K562 (cell line): ENCODE measurements around the gene C19orf67. TPM values are rescaled to one million over a fixed set of nuclear protein-coding genes. Genes with fewer than 3 reads are reported as not detected.

Experiments used
- ATF7 ChIP-seq: fragments of 450-650 bp; IDR thresholded peaks from 2 replicates; pipeline ENCODE4 v1.7.1; 2014; ENCODE audit warnings: mild to moderate bottlenecking, moderate library complexity
- BRF1 ChIP-seq: IDR thresholded peaks from 3 replicates; pipeline ENCODE4 v1.6.1; 2011; ENCODE audit warnings: borderline replicate concordance, mild to moderate bottlenecking; ENCODE audit not compliant: insufficient read length; ENCODE audit errors: extremely low read depth
- CEBPB ChIP-seq: fragments of 450-650 bp; IDR thresholded peaks from 2 replicates; pipeline ENCODE4 v1.6.1; 2016; ENCODE audit warnings: missing genetic modification characterization, missing compliant biosample characterization
- CTBP1 ChIP-seq: fragments of 450-650 bp; IDR thresholded peaks from 2 replicates; pipeline ENCODE4 v1.6.1; 2016; ENCODE audit warnings: borderline replicate concordance
- HEY1 ChIP-seq: fragments of 250-450 bp; sonication (Bioruptor Pico); IDR thresholded peaks from 2 replicates; pipeline ENCODE4 v1.5.0; 2020; ENCODE audit warnings: mild to moderate bottlenecking, moderate library complexity, borderline replicate concordance
- HIVEP1 ChIP-seq: fragments of 250-450 bp; sonication (Bioruptor Pico); IDR thresholded peaks from 2 replicates; pipeline ENCODE4 v1.4.0; 2020; ENCODE audit warnings: mild to moderate bottlenecking
- MYC ChIP-seq, 2 experiments: fragments of 250-450 bp in 1 of 2; sonication (Bioruptor Pico) in 1 of 2; IDR thresholded peaks; 2 replicates each; pipeline versions ENCODE4 v1.5.1 to v1.6.1; 2012 to 2021; ENCODE audit warnings: low read depth in 2 of 2, borderline replicate concordance in 1 of 2, improper control_type of control experiment in 1 of 2, low read length in 1 of 2, mild to moderate bottlenecking in 1 of 2, moderate library complexity in 1 of 2
- RBM22 ChIP-seq: fragments of 200-400 bp; formaldehyde crosslinking; IDR thresholded peaks from 2 replicates; pipeline ENCODE4 v1.6.1; 2018; ENCODE audit warnings: low read length, low read depth; ENCODE audit not compliant: poor library complexity, severe bottlenecking
- SIN3A ChIP-seq, 2 experiments: fragments of 150-350 bp in 1 of 2; IDR thresholded peaks; 2 replicates each; pipeline ENCODE4 v1.6.1; 2011 to 2016; ENCODE audit warnings: borderline replicate concordance in 2 of 2, low read depth in 2 of 2, low read length in 2 of 2, mild to moderate bottlenecking in 2 of 2, moderate library complexity in 2 of 2; ENCODE audit not compliant: control insufficient read depth in 1 of 2
- SIN3B ChIP-seq: fragments of 450-650 bp; IDR thresholded peaks from 2 replicates; pipeline ENCODE4 v1.6.1; 2017; ENCODE audit warnings: low read depth, mild to moderate bottlenecking, moderate library complexity
- TEAD1 ChIP-seq, 2 experiments: fragments of 450-650 bp in 1 of 2; sonication (generic) in 1 of 2; formaldehyde crosslinking; IDR thresholded peaks; 2 replicates each; pipeline versions ENCODE4 v1.4.0 to v1.8.0; 2020 to 2022; ENCODE audit warnings: mild to moderate bottlenecking in 2 of 2, missing genetic modification reagents in 1 of 2
- TFAM ChIP-seq: fragments of 250-450 bp; sonication (Bioruptor Pico); conservative IDR thresholded peaks from 2 replicates; pipeline ENCODE4 v1.5.0; 2021; ENCODE audit warnings: mild to moderate bottlenecking, moderate library complexity
- XRCC5 ChIP-seq: fragments of 200-400 bp; formaldehyde crosslinking; IDR thresholded peaks from 2 replicates; pipeline ENCODE4 v1.6.1; 2017; ENCODE audit warnings: low read depth, mild to moderate bottlenecking, low read length
- ZNF124 ChIP-seq: sonication (generic); formaldehyde crosslinking; IDR thresholded peaks from 2 replicates; pipeline ENCODE4 v1.8.1; 2022; ENCODE audit warnings: missing genetic modification reagents
- ZNF175 ChIP-seq: fragments of 200-800 bp; sonication (Bioruptor generic); IDR thresholded peaks from 2 replicates; pipeline ENCODE4 v1.6.1; 2016; ENCODE audit warnings: low read depth, mild to moderate bottlenecking, missing genetic modification characterization, missing compliant biosample characterization
- ZNF217 ChIP-seq: sonication (generic); formaldehyde crosslinking; IDR thresholded peaks from 2 replicates; pipeline ENCODE4 v1.8.0; 2022; ENCODE audit warnings: mild to moderate bottlenecking, missing genetic modification reagents
- ZNF239 ChIP-seq: fragments of 250-450 bp; sonication (Bioruptor Pico); IDR thresholded peaks from 2 replicates; pipeline ENCODE4 v1.4.0; 2020; ENCODE audit warnings: mild to moderate bottlenecking
- ZNF589 ChIP-seq: fragments of 200-800 bp; sonication (Bioruptor generic); IDR thresholded peaks from 2 replicates; pipeline ENCODE4 v1.6.1; 2016; ENCODE audit warnings: low read depth, missing genetic modification characterization, missing compliant biosample characterization
- ZNF740 ChIP-seq, 3 experiments: fragments of 200-800 bp in 1 of 3; sonication (Bioruptor generic) in 1 of 3; sonication (generic) in 1 of 3; formaldehyde crosslinking in 1 of 3; IDR thresholded peaks; 2 replicates each; pipeline versions ENCODE4 v1.6.1 to v1.8.0; 2016 to 2022; ENCODE audit warnings: mild to moderate bottlenecking in 2 of 3, missing compliant biosample characterization in 2 of 3, missing genetic modification characterization in 2 of 3, missing genetic modification reagents in 1 of 3
- polyA plus RNA-seq, 8 experiments: library from polyadenylated mRNA; depleted of rRNA in 4 of 8; stranded (reverse) in 5 of 8; unstranded in 3 of 8; fragments of >200 nt; fragmentation: Nextera tagmentation in 2 of 8; fragmentation: Illumina TruSeq in 1 of 8; extraction: Ambion mirVana in 2 of 8; extraction: Trizol in 1 of 8; gene quantifications; 2 replicates each; pipeline versions ENCODE4 v1.2.1 to v1.2.3, GENCODE V29; 2011 to 2014; ENCODE audit warnings: inconsistent platforms in 1 of 8, missing spikeins in 1 of 8
- total RNA-seq, 7 experiments: library from RNA; depleted of rRNA in 6 of 7; stranded (reverse); fragments of >200 nt in 6 of 7; fragmentation: Illumina TruSeq in 2 of 7; extraction: Trizol in 2 of 7; gene quantifications; 2 replicates each; pipeline versions ENCODE4 v1.2.1 to v1.2.3, GENCODE V29; 2011 to 2021; ENCODE audit warnings: low replicate concordance in 1 of 7
- TF ChIP-seq, protein P1 (sequence below): fragments of 450-650 bp; formaldehyde crosslinking; IDR thresholded peaks from 2 replicates; pipeline ENCODE4 v1.4.0; 2020; ENCODE audit warnings: mild to moderate bottlenecking, mixed read lengths

Gene C19orf67
- total and polyA plus RNA-seq, 9 of the 15 experiments (the other 6 are each of a cell fraction or from before 2014, with no cell fraction given): 0.29 to 1.8 (median 0.51) TPM; not detected in 3

GRCh38 chr19:14118165-14119051 lies 32.8 kb upstream of the C19orf67 start (continued):
- TF ChIP-seq XRCC5: no peak
- no peak for TF ChIP-seq HEY1 (CRISPR knock-in tag)
- peak; percentile 76; the same call in 1 of the 2 replicates for TF ChIP-seq ZNF740 (CRISPR knock-in tag; IDR thresholded peaks at IDR 0.05)
- 0 out of 4 replicates have a peak, but pooled peaks of 1 of the 2 experiments have one; percentile 44 for TF ChIP-seq ZNF740 (tag; IDR thresholded peaks at IDR 0.05)
- TF ChIP-seq ZNF239 (CRISPR knock-in tag): no peak
- peak; percentile 88 for TF ChIP-seq CEBPB (tag)
- TF ChIP-seq ATF7: 0 out of 2 replicates have a peak, but pooled peaks have one; percentile 9
- peak; percentile 63; the same call in 1 of the 2 replicates for TF ChIP-seq CTBP1
- peak; percentile 20; the same call in 1 of the 2 replicates for TF ChIP-seq MYC (IDR thresholded peaks at IDR 0.05; ENCODE audit: low read depth, low read length)
- no peak for TF ChIP-seq MYC (CRISPR knock-in tag; IDR thresholded peaks at IDR 0.05; ENCODE audit: borderline replicate concordance, low read depth)
- TF ChIP-seq SIN3B: peak; percentile 41; the same call in 1 of the 2 replicates
- TF ChIP-seq TEAD1 (CRISPR knock-in tag; IDR thresholded peaks at IDR 0.05): 0 out of 4 replicates have a peak, but pooled peaks of 1 of the 2 experiments have one; percentile 30
- TF ChIP-seq ZNF124 (CRISPR knock-in tag): no peak
- no peak for TF ChIP-seq TFAM (CRISPR knock-in tag)
- TF ChIP-seq SIN3A (IDR thresholded peaks at IDR 0.05; ENCODE audit: borderline replicate concordance in 2 of 2, control insufficient read depth in 1 of 2, low read depth in 2 of 2, low read length in 2 of 2): peak; percentile 44 to 54; a peak in 1 of 4 replicates
- TF ChIP-seq, protein P1, sequence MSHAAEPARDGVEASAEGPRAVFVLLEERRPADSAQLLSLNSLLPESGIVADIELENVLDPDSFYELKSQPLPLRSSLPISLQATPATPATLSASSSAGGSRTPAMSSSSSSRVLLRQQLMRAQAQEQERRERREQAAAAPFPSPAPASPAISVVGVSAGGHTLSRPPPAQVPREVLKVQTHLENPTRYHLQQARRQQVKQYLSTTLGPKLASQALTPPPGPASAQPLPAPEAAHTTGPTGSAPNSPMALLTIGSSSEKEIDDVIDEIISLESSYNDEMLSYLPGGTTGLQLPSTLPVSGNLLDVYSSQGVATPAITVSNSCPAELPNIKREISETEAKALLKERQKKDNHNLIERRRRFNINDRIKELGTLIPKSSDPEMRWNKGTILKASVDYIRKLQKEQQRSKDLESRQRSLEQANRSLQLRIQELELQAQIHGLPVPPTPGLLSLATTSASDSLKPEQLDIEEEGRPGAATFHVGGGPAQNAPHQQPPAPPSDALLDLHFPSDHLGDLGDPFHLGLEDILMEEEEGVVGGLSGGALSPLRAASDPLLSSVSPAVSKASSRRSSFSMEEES (CRISPR knock-in tag): no peak
- TF ChIP-seq HIVEP1: 0 out of 2 replicates have a peak, but pooled peaks have one; percentile 9
- TF ChIP-seq RBM22: no peak
- no peak for TF ChIP-seq BRF1
- TF ChIP-seq ZNF589 (CRISPR knock-in tag): 0 out of 2 replicates have a peak, but pooled peaks have one; percentile 20
- no peak for TF ChIP-seq ZNF217 (CRISPR knock-in tag)
- TF ChIP-seq ZNF175 (CRISPR knock-in tag): no peak
